ENCODE measurements around the gene OR4B1.
"Not testable (repeated sequence)": the region's sequence is repeated elsewhere in the genome, so short reads cannot be mapped to it uniquely, and the experiment has no call there.

The OR4B1 gene, protein sequence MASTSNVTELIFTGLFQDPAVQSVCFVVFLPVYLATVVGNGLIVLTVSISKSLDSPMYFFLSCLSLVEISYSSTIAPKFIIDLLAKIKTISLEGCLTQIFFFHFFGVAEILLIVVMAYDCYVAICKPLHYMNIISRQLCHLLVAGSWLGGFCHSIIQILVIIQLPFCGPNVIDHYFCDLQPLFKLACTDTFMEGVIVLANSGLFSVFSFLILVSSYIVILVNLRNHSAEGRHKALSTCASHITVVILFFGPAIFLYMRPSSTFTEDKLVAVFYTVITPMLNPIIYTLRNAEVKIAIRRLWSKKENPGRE

DNA sequence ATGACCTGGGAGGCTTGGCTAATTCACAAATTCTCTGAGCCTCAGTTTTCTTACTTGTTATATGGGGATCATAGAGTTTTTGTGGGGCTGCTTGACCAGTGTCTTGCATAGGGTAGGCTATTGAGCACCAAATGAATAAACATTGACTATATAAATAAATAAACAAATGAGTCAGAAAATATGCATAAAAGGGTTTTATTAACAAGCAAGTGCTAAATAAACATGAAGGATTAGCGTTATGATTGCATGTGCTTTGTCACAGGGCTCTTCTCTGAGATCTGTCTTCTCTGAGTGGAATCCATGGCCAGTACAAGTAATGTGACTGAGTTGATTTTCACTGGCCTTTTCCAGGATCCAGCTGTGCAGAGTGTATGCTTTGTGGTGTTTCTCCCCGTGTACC is at the start of gene OR4B1:
Gene OR4B1 (plus strand): TSS at position 301 of the 400 bp plus-strand sequence. CDS start 0 bp downstream, at position 301.
- no peak for DNase-seq (ENCODE audit: low read depth)

DNA sequence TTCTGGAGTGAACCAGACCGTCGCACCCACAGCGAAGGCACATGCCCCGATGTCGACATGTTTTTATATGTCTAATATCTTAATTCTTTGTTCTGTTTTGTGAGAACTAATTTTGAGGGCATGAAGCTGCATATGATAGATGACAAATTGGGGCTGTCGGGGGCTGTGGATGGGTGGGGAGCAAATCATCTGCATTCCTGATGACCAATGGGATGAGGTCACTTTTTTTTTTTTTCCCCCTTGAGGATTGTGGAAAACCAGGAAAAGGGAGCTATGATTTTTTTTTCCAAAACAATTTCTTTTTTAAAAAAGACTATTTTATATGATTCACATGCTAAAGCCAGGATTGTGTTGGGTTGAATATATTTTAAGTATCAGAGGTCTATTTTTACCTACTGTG is 49.2 kb upstream of the OR4B1 start:
- DNase-seq (ENCODE audit: low read depth) = no peak

DNA sequence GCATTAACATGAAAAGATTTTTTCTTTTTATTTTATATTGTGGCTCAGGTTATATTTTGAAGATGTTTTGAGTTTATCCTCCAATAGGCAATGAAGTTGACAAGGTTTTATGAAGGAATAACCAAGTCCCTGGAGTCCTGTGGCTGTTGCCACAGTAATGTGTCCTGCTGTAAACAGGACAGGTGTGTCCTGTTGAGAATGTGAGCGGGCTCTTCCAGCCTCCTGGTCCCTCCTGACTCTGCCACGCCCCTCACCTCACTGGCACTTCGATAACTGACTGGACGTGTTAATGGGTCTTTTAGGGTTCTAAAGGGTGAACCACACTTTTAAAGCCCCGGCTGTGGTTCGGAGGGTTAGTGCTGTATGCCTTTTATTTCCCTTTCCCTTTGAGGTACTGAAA is 47.8 kb upstream of the OR4B1 start:
- no peak for DNase-seq (ENCODE audit: low read depth)

DNA sequence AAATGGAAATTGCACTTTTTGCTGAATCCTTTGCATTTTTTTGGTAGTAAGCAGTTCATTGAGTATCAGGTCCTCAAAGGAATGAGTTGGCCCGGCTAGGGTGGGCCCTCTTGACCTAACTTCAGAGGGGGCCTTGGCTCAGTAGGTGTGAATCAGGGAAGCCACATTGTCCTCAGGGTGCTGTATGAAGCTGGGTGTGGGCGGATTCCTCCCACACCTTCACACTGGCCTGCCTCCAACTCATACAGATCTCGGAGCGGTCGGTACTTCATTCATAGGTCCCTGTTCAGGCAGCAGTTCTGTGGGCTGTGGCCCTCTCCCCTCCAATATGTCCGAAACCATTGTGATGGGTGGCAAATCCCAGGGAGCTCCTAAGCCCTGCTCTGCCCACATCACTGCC is 47.4 kb upstream of the OR4B1 start:
- DNase-seq (ENCODE audit: low read depth) = no peak

DNA sequence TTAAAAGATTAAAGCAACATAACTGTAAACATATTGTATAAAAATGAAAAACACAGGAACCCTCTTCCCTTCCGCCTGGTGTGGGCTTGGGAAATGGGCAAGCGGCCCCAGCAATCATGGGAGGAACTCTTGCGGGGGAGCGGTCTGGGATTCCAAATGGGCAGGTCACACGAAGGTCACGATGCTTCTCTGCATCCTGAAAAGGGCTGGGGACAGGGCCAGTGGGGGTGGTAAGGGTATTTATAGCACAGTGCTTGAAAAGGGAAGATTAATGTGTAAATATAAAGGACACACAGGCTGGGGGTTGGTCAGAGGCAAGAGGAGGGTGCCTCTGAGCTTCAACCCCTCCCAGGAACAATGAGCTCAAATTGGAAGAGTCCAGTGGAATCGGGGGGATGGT is 46.9 kb upstream of the OR4B1 start:
- no peak for DNase-seq (ENCODE audit: low read depth)

DNA sequence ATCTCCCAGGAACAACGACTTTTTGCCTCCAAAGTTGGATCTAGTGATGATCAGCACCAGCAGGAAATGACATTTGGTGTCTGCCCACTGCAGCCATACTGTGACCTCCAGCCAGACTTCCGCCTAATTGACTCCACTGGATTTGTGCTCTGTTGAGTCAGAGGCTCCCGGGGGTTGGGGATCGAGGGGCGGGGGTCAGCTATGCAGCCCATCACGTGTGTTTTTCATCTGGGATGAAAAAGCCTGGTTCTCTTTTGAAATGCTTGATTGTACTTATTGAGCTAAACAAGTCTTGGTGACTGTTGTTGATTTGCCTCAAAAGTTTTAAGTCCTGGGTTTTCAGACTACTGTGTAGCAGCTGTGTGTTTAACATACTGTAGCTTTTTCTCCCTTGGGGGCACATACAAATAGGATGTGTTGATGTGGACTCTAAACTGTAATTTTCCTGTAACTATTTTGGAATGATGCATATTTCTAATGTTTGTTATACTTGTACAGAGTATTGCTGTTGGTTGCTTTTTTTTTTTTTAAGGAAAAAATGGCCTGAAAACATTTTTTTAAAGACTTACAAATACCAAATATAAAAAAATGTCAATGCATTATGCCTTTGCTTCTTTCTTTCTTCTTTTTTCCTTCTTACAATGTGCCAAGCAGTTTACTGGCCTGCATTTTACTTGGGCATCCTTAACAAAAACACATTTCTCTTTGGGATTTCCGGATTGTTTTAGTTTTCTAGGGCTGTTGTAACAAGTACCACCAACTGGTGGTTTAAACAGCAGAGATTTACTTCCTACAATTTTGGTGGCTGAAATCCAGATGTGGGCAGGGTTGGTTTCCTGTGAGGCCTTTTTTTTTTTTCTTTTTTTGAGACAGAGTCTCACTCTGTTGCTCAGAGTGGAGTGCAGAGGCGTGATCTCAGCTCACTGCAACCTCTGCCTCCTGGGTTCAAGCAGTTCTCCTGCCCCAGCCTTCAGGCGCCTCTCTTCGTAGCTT is 46.1 kb upstream of the OR4B1 start:
- no peak for DNase-seq (ENCODE audit: low read depth)

DNA sequence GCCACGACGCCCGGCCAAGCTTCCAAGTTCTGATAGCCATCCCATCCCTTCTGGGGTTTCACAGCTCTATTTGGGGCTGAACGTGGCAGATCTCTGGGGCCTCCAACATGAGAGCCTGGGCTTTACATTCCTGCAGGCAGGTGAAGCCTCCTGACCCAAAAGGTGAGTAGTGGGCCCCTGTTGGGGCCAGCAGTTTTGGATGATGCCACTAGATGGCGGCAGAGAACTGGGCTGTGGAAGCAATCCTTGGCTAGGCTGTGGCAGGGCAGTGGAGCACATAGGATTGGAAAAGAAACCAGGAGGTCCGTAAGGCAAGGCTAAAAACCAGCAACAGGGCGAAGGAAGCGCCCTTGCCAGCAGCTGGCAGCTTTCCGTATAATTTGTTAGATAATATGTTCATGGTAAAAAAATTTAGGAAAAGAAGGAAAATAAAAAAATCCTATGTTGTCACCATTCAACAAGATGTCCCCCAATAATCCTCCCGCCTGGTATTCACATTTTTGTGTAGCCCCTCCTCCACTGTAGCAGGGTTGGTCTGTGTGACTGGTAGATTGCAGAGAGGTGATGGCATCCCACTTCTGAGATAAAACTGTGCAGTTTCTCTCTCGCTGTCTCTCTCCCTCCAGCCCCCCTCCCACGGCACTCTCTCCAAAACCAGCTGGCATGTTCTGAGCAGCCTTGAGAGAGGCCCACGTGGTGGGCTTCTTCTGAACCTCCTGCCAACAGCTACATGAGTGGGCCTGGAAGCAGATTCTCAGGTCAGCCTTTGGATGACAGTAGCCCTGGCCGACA is 43.6 kb upstream of the OR4B1 start:
- peak; percentile 46 for DNase-seq (ENCODE audit: low read depth)

DNA sequence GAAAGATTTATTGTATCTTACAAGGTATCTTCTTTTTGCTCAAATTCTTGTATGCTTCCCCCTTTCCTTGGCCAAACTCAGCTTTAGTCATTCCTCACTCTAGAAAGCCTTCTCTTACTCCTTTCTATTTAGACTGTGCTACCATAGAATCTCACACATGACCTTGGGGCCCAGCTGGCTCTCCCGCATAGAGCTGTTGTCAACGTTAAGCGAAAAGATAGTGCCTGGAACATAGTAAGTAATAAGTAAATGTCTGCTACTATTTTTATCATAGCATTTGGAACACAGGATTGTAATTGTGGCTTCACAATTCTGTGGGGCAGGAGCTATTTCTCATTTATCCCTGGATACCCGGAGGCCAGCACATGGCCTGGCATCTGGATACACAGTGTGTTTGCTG is 38.9 kb upstream of the OR4B1 start:
- no peak for DNase-seq (ENCODE audit: low read depth)

DNA sequence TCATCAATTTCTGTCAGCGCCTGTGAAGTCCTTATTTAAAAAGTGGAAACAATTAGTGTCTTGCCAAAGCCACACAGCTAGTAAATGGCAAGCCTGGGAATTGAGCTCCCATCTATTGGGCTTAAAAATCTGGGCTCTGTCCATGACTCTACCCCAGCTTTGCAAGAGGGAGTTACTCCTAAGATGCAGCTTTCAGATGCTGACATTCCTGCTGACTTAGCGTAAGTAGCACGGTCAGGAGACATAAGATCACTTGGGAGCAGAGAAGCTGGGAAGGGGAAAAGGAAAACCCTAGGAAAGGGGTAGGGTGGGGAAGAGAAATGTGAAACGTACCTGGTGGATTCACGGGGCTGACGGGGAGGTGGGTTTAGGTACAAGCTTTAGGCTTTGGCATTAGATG is 36.0 kb upstream of the OR4B1 start:
- DNase-seq (ENCODE audit: low read depth) = no peak

DNA sequence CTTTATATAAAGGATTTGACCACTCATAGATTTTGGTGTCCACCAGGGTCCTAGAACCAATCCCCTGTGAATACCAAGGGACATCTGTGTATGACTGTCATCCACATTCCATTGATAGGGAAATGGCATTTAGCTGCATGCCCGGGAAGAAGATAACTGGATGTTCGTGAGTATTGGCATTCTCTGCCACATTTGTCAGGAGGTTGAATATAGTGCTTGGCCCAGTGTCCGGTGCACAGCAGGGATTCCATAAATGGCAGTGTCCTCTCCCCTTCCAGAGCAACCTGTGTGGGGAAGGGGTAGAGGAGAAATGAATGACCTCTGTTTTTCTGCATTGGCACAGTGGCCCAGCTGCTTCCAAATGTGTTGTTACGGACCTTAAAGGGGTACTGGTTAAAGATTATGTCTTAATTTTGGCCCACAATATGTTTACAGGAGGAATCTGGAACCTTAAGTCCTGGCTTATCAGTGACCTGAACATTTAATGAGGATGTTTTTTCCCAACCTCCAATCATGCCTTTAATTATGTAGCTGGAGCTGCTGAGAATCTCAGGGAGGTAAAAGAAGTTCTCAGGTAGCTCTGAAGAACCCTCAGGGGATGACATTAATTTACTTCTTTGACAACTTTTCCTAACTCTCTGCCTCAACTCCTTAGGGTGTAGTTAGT is 33.6 kb upstream of the OR4B1 start:
- DNase-seq (ENCODE audit: low read depth) = no peak

DNA sequence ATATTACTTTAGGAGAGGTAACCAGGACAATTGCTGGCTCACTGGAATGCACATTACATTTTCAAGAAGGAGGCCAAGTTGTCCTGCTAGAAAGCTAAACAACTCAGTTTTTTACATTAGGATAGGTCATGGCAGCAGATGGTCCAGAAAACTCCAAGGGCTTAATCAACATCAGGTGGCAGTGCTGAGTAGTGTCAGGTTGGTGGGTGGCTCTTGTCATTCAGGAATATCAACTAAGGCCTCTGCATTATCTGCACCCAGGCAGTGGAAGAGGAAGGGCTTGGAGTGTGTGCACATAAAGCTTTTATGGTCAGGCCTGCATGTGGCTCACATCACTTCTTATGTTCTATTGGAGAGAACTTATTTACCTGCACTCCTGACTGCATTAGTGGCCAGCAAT is 32.2 kb upstream of the OR4B1 start:
- no peak for DNase-seq (ENCODE audit: low read depth)

DNA sequence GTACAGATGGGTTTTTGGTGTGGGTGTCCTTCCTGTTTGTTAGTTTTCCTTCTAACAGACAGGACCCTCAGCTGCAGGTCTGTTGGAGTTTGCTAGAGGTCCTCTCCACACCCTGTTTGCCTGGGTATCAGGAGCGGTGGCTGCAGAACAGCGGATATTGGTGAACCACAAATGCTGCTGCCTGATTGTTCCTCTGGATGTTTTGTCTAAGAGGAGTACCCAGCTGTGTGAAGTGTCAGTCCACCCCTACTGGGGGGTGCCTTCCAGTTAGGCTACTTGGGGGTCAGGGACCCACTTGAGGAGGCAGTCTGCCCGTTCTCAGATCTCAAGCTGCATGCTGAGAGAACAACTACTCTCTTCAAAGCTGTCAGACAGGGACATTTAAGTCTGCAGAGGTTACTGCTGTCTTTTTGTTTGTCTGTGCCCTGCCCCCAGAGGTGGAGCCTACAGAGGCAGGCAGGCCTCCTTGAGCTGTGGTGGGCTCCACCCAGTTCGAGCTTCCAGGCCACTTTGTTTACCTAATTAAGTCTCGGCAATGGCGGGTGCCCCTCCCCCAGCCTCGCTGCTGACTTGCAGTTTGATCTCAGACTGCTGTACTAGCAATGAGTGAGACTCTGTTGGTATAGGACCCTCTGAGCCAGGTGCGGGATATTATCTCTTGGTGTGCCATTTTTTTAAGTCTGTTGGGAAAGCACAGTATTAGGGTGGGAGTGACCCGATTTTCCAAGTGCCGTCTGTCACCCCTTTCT is 25.5 kb upstream of the OR4B1 start:
- not testable (repeated sequence) for DNase-seq (ENCODE audit: low read depth)

DNA sequence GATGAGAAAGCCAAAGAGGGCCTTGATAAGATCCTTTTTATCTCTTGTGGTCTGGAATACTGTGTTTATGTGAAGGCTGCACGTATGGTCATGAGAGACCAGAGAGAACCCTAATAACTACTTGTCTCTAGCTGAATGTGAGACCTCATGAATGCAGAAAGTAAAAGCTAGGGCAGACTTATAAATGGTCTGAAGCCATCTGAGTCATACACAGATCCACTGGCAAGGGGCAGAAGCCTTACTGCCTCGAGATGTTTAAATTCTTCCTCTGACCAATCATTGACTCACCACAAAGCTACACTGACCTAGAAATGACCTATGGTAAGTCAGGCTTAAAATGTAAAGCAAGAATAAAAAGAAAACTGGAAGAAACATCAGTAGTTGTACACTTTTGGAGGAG is 22.7 kb upstream of the OR4B1 start:
- no peak for DNase-seq (ENCODE audit: low read depth)

DNA sequence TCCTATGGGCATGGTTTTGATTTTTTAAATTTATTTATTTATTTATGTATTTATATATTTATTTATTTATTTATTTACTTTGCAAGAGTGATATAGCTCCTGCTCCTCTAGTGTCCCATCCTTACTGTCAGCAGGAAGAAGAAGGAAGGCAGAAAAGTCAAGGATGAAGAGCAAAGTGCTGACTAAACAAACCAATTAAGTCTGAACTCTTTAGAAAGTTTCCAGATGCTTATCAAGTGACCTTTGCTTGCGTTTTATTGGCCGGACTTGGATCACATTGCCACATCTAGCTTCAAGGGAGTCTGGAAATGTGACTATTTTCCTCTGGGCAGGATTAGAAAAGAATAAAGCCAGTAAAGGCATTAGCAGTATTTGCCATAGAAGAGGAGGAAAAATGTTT is 8.7 kb upstream of the OR4B1 start:
- DNase-seq (ENCODE audit: low read depth) = no peak

DNA sequence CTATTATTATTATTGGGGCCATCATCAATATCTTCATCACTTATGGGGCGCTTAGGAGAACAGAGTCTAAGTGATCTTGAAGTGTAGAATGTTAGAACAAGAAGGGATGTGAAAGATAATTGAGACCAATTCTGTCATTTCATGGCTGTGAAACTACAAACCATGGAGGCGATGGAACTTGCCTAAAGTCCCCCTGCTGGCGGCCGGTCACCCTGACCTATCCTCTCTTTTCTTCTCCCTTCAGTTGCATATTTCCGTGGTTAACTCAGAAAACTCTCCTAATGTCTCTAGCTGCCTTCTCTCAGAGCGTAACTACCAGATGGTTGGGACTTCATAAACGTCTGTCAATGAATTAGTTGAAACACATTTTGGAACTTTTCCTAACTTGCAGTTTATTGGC is 6.6 kb upstream of the OR4B1 start:
- no peak for DNase-seq (ENCODE audit: low read depth)

DNA sequence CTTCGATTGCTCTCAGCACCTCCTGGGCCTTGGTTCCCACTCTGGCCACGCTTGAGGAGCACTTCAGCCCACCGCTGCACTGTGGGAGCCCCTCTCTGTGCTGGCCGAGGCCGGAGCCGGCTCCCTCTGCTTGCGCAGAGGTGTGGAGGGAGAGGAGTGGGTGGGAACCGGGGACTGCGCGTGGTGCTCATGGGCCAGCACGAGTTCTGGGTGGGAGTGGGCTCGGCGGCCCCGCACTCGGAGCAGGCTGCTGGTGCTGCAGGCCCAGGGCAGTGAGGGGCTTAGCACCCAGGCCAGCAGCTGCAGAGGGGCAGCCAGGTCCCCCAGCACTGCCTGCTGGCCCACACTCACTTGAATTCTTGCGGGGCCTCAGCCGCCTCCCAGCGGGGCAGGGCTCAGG is 12.2 kb downstream of the OR4B1 start:
- no peak for DNase-seq (ENCODE audit: low read depth)

DNA sequence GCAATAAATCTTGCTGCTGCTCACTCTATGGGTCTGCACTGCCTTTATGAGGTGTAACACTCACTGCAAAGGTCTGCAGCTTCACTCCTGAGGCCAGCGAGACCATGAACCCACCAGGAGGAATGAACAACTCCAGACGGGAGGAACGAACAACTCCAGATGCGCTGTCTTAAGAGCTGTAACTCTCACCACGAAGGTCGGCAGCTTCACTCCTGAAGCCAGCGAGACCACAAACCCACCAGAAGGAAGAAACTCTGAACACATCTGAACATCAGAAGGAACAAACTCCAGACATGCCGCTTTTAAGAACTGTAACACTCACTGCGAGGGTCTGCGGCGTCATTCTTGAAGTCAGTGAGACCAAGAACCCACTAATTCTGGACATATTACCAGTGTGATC is 13.4 kb downstream of the OR4B1 start:
- DNase-seq (ENCODE audit: low read depth) = not testable (repeated sequence)

DNA sequence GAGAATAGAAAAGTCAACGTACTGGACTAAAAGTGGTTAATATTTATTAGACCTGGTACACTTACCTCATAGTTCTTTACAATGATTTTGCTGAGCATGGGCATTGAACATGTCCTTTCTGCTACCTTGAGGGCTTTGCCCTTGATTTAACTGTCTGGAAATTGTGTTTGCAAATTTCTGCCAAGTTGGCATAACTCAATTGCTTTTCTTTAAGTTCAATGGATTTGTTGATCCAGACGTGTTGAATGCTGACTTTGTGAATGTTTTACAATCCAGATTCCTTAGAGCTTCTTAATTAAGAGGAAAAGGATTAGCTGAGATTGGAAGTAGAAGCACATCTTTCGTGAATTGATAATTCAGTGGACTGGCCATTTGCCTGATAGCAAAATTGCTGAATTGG is 21.1 kb downstream of the OR4B1 start:
- no peak for DNase-seq (ENCODE audit: low read depth)

DNA sequence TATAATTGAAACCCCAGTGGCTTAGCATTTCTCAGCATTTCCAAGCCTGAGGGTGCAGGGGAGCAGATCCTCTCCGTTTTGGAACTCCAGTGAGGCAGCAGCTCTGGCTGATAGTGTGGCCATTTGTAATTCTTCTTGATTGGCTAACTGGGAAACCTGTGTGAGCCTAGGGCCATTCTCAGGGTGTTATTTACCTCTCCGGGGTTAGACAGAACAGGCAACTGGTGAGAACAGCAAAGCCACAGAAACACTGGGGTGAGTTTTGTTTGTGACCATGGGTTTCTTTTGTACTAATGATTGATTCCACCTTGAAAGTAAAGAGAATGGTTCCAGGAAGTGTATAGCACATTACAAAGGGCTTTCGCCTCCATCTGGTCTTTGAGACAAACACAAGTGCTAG is 25.9 kb downstream of the OR4B1 start:
- DNase-seq (ENCODE audit: low read depth) = no peak

DNA sequence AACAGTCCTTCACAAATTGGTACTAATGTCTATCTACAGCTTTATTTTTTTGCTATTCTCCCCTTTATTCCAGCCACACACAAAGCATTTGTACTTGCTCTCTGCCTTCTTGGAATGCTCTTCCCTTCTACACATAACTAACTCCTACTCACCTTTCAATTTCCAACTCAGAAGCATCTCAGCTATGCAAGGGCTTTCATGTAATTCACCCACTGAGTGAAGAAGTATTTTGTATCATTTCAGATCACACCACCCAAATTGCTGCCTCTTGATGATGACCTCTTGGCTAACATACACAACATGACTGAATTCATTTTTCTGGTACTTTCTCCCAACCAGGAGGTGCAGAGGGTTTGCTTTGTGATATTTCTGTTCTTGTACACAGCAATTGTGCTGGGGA is 28.2 kb downstream of the OR4B1 start, which contains the start of gene OR4X2:
Gene OR4X2 (plus strand): TSS at position 301 of the 400 bp plus-strand sequence. CDS start 0 bp downstream, at position 301.
- DNase-seq (ENCODE audit: low read depth) = no peak

DNA sequence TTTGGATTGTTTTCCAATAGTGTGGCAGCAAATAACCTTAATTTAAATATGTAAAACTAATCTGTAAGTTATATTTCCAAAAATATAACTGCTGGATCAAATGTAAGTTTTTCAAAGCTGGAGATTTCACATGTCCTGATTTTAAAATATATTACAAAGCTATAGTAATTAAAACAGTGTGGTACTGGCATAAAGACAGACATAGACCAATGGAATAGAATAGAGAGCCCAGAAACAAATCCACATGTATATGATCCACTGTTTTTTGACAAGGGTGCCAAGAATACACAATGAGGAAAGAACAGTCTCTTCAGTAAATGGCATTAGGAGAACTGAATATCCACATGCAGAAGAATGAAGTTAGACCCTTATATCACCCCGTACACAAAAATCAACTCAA is 32.3 kb downstream of the OR4B1 start:
- DNase-seq (ENCODE audit: low read depth) = no peak

Measured in activated T-cell treated with anti-CD3 and anti-CD28 coated beads for 24 hours (primary cell).